HG03103 (cell line): ENCODE results near the gene ENKUR.
A peak's percentile ranks its signal among the peaks of the same experiment; 100 is the strongest.
"Not testable (repeated sequence)": the region's sequence is repeated elsewhere in the genome, so short reads cannot be mapped to it uniquely, and the experiment has no call there.

ENCODE experiments used
- ATAC-seq: cut with Tn5 transposase; IDR thresholded peaks from one replicate; pipeline ENCODE4 v1.9.1; 2021; ENCODE audit warnings: low read depth; ENCODE audit not compliant: unreplicated experiment

The ENKUR gene

GRCh38 chr10:24981161-24981710 is 34.7 kb downstream of the ENKUR start:
- no peak for ATAC-seq

GRCh38 chr10:24979685-24980084 is 36.3 kb downstream of the ENKUR start:
- ATAC-seq = no peak

GRCh38 chr10:24974976-24975375 is 41.0 kb downstream of the ENKUR start:
- no peak for ATAC-seq

- ATAC-seq = no peak
Measured at GRCh38 chr10:24973163-24973562, 42.8 kb downstream of the ENKUR start.

GRCh38 chr10:24971374-24971773 is 44.6 kb downstream of the ENKUR start:
- no peak for ATAC-seq

GRCh38 chr10:24969841-24970281 is 46.1 kb downstream of the ENKUR start:
- no peak for ATAC-seq

GRCh38 chr10:24968951-24969350 is 47.0 kb downstream of the ENKUR start:
- ATAC-seq = not testable (repeated sequence)

GRCh38 chr10:24968349-24968748 is 47.6 kb downstream of the ENKUR start:
- no peak for ATAC-seq

GRCh38 chr10:24966962-24967481 is 48.9 kb downstream of the ENKUR start:
- ATAC-seq = no peak

- no peak for ATAC-seq
Measured at GRCh38 chr10:24965051-24965450, 50.9 kb downstream of the ENKUR start.

GRCh38 chr10:24963521-24964041 is 52.4 kb downstream of the ENKUR start:
- no peak for ATAC-seq

- ATAC-seq = no peak
Measured at GRCh38 chr10:24962995-24963394, 53.0 kb downstream of the ENKUR start.

- ATAC-seq = no peak
Measured at GRCh38 chr10:24961582-24961981, 54.4 kb downstream of the ENKUR start.

- ATAC-seq = no peak
Measured at GRCh38 chr10:24959382-24959730, 56.6 kb downstream of the ENKUR start.

GRCh38 chr10:24958721-24959381 is 57.1 kb downstream of the ENKUR start:
- ATAC-seq = no peak

GRCh38 chr10:24958091-24958720 is 57.8 kb downstream of the ENKUR start:
- no peak for ATAC-seq

GRCh38 chr10:24957624-24958051 is 58.3 kb downstream of the ENKUR start:
- ATAC-seq = not testable (repeated sequence)

- ATAC-seq = no peak
Measured at GRCh38 chr10:24953675-24954074, 62.3 kb downstream of the ENKUR start.

GRCh38 chr10:24952707-24953645 is 63.0 kb downstream of the ENKUR start:
- ATAC-seq = peak; percentile 62

- peak; percentile 29 for ATAC-seq
Measured at GRCh38 chr10:24952143-24952706, 63.7 kb downstream of the ENKUR start, which contains the start of gene PRTFDC1. TSS of gene PRTFDC1 (minus strand) at chr10:24952606. CDS start at chr10:24952575, 31 bp downstream.
